ENCODE measurements around the gene ADAM15.

The ADAM15 gene

GRCh38 chr1:155053531-155054105 lies 2.5 kb downstream of the ADAM15 start:
- no peak for DNase-seq

DNA sequence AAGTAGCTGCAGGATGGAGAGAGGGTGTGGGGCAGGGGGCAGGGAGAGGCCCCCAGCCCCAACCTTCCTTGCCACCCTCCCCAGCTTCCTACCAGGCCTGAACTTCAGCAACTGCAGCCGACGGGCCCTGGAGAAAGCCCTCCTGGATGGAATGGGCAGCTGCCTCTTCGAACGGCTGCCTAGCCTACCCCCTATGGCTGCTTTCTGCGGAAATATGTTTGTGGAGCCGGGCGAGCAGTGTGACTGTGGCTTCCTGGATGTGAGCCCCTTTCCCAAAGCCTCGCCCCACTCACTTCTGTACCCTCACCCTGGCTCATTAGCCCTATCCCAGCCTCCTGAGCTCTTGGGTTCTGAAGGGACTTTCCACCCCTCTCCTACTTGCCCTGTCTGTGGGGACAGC lies 6.0 kb downstream of the ADAM15 start:
- DNase-seq = no peak

DNA sequence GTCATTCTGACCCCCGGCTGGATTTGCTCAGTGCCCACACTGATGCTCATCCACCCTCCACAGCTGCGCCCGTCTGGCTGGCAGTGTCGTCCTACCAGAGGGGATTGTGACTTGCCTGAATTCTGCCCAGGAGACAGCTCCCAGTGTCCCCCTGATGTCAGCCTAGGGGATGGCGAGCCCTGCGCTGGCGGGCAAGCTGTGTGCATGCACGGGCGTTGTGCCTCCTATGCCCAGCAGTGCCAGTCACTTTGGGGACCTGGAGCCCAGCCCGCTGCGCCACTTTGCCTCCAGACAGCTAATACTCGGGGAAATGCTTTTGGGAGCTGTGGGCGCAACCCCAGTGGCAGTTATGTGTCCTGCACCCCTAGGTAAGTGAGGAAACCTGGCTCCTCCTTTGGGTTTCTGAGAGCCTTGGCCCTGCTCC lies 6.7 kb downstream of the ADAM15 start:
- DNase-seq = no peak

GRCh38 chr1:155060736-155061135 lies 9.6 kb downstream of the ADAM15 start:
- no peak for DNase-seq

GRCh38 chr1:155061381-155062150 lies 10.4 kb downstream of the ADAM15 start:
- DNase-seq = peak; percentile 98

DNA sequence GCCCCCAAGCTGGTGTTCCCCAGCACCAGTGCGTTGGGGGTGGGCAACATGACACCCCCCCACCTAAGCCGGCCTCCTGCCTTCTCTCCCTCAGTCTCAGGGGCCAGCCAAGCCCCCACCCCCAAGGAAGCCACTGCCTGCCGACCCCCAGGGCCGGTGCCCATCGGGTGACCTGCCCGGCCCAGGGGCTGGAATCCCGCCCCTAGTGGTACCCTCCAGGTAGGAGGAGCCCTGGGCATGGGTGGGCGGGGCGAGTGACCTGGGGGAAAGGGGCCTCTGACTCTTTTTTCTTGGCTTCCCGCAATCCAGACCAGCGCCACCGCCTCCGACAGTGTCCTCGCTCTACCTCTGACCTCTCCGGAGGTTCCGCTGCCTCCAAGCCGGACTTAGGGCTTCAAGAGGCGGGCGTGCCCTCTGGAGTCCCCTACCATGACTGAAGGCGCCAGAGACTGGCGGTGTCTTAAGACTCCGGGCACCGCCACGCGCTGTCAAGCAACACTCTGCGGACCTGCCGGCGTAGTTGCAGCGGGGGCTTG lies 11.1 kb downstream of the ADAM15 start:
- no peak for DNase-seq

DNA sequence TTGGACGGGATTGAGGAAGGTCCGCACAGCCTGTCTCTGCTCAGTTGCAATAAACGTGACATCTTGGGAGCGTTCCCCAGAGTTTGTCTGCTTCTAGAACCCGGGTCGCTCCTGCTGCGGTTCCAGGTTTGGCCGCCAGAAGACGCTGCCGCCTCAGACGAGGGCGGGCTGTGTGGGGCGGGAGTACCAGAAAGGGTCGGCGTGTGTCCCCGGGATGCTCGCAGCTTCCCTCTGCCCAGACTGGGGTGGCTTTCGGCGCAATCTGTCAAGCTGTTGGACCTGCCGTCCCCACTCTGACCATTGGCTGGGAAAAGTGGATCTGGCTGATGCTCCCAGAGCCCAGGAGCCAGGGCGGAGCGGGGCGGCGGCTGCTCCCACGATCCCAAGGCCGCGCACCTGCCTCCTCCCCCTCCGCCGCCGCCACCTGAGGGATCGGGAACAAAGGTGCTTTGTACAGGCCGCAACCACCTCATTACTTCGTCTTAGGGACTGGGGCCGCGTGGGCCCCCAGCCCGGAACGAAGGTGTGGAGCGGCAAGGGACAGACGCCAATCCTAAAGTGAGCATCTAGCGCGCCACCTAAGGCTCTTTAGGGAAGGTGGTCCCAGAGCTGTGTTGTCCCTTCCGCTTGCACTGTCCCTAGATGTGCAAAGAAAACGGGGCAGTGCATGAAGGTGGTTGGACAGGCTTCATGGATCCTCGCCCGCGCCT lies 11.7 kb downstream of the ADAM15 start:
- peak; percentile 84 for DNase-seq

- peak; percentile 80 for DNase-seq
These were observed 12.5 kb downstream of the ADAM15 start, which contains the start of gene EFNA4 for GRCh38 chr1:155063550-155064110. Gene EFNA4 (plus strand): TSS chr1:155063740. CDS start chr1:155063824, 84 bp downstream.

GRCh38 chr1:155064111-155064831 lies 13.2 kb downstream of the ADAM15 start:
- DNase-seq = no peak

GRCh38 chr1:155064832-155065429 lies 13.8 kb downstream of the ADAM15 start:
- no peak for DNase-seq

DNA sequence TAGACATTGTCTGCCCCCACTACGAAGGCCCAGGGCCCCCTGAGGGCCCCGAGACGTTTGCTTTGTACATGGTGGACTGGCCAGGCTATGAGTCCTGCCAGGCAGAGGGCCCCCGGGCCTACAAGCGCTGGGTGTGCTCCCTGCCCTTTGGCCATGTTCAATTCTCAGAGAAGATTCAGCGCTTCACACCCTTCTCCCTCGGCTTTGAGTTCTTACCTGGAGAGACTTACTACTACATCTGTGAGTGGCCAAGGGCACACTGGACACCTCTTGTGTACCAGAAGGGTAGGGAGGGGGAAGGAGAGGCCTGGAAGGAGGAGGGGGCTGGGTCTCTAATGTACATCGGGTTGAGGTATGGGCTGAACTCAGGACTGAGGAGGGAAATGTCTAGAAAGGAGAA lies 15.7 kb downstream of the ADAM15 start:
- DNase-seq = no peak

GRCh38 chr1:155068599-155068998 lies 17.5 kb downstream of the ADAM15 start:
- DNase-seq = no peak

GRCh38 chr1:155069551-155070157 lies 18.5 kb downstream of the ADAM15 start:
- no peak for DNase-seq

DNA sequence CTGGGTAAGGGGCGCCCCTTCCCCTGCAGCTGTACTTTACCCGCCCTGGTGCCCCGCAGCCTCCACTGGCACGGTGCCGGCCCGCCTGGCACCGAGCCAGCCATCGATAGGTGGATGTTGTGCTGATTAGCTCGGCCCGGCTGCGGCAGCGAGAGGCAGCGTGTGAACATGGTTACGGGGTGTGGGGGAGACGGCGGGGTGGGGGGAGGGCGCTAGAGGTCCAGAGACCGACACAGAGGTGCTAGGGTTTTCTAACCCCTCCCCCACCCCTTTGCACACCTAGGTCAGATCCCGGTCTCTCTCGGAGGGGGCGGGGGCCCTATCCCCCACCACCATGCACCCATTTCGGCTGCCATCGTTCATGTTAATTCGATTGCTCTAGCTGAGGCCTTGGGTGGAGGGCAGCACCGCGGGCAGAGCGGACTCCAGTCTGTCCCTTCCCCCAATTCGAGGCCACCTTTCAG lies 19.1 kb downstream of the ADAM15 start:
- no peak for DNase-seq

GRCh38 chr1:155070721-155071569 lies 19.8 kb downstream of the ADAM15 start:
- DNase-seq = peak; percentile 79

DNA sequence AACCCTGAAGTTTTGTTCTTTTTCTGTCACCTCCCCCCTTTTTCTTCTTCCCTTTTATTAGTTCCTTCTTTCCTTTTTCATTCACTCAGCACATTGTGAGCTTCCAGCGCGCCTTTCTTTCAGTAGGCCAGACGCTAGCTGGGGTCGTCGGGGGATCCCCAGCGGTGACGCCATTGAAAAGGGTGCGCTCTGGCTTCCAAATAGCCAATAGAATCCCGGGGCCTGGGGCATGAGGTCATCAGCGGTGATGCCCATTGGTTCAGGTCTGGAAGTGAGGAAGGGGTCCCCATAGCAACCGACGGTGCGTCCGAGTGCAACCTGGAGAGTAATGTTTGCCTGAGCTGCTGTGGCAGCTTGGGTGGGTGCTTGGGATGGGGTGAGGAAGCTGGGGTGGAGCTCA lies 20.6 kb downstream of the ADAM15 start:
- no peak for DNase-seq

GRCh38 chr1:155072531-155073289 lies 21.6 kb downstream of the ADAM15 start:
- no peak for DNase-seq

DNA sequence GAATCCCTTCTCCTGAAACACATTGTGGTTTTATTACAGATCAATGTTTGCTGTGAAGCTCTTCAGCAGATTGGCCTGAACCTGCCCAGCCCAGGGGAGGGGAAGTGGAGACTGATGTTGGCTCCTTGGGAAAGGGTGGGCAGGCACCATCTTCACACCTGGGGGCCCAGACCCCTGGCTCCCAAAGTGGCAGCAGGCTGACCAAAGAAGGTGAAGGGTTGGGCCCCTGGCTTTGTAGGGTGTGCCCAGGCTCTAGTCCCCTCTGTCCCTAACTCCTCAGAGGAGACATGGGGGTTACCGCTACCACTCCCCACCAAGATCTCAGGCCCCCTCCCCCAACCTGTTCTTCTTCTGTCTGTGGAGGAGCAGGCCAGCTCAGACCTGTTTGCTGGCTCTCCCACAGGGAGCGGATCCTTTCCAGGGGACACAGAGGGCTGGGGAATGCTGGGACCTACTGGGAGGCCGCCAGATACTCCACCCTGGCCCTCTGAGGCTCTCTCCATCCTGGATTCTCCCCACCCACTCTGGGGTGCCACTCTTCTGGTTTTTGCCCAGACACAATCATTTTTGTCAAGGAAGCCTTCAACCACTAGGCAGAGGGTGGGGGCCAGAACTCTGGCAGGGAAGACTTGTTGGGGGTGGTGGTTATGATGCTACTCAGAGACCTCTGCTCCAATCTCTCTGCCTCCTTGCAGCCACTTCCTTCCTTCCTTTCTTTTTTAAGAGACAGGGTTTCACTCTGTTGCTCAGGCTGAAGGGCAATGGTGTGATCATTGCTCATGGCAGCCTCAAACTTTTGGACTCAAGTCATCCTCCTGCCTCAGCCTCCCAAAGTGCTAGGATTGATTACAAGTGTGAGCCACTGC lies 22.5 kb downstream of the ADAM15 start:
- DNase-seq = no peak

DNA sequence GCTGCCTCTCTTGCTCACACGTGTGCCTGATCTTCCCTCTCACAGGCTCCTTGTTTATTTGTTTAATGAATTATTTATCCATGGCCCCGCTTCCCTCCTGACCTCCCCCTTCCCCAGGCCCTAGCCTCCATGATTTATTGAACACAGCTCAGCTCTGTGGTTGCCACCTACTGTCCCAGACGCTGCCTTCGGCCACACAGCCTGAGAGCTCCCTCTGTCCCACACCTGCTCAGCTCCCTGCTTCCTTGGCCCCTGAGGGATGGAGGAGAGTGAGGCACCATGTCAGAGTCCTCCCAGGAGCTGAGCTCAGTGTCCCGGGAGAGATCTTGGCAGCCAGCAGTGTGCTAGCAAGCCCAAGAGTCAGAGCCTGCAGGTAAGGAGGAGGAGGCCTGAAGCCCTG lies 24.4 kb downstream of the ADAM15 start:
- no peak for DNase-seq
